ENCODE results near the gene SGK1. TPM values are rescaled to one million over a fixed set of nuclear protein-coding genes. Genes with fewer than 3 reads are reported as not detected.

The SGK1 gene
- total RNA-seq, 1 donor from 2014 or later: 91.0 TPM

DNA sequence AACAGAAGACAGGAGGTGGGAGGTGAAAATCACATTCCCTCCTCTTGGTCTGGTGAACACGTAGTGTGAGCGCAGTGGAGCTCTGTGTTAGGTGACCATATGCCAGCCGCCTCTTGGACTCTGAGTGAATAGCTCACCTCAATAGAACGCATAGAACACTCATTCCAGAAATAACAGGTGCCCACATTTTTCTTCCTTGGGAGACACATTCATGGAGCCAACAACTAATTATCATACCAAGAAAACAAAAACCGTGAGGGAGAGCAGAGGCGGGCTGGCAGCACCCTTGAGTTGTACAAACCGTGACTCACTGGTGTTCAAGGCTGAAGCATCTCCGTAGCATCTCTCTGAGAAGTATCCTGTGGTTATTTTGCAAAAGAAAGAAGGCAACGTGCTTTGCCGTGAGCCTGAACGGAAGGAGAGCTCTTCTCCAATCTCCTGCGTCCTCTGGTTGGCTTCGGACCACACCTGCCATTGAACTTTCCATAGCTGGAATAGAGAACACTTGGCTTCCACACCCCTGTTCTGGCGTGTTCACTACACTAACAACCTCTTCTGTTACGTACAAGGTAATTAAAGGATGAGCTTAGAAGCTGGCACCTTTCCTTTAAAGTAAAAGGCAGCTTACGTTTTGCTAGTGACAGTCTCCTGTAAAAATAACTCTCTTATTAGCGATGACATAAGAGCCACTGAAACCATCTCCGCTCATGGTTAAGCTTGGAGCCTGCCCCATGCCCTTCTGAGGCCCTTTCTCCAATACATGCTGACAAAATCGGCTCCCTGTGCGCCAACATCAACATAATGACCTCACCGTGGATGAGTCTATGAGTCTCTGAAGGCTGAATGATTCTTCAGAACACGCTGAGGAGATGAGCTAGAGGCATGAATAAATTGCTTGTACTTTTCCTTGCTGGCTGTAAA is 30.2 kb upstream of the SGK1 start:
- peaks cover 27% of the 10 kb centered on the region for H3K4me1 Mint-ChIP-seq (ENCODE audit: low read depth)
- H3K4me3 Mint-ChIP-seq (ENCODE audit: unreplicated experiment): no peak overlapping the region
- peak overlapping the region; percentile 81 for H3K27ac Mint-ChIP-seq (ENCODE audit: unreplicated experiment)
- H3K9me3 Mint-ChIP-seq (ENCODE audit: low read depth): no peaks in the 10 kb centered on the region
- H3K36me3 Mint-ChIP-seq (ENCODE audit: low read depth): peaks cover under 1% of the 10 kb centered on the region
- no peaks in the 10 kb centered on the region for H3K27me3 Mint-ChIP-seq (ENCODE audit: low read depth)
- DNase-seq (ENCODE audit: low spot score): no peak
- TF ChIP-seq CTCF (IDR thresholded peaks at IDR 0.05): no peak

DNA sequence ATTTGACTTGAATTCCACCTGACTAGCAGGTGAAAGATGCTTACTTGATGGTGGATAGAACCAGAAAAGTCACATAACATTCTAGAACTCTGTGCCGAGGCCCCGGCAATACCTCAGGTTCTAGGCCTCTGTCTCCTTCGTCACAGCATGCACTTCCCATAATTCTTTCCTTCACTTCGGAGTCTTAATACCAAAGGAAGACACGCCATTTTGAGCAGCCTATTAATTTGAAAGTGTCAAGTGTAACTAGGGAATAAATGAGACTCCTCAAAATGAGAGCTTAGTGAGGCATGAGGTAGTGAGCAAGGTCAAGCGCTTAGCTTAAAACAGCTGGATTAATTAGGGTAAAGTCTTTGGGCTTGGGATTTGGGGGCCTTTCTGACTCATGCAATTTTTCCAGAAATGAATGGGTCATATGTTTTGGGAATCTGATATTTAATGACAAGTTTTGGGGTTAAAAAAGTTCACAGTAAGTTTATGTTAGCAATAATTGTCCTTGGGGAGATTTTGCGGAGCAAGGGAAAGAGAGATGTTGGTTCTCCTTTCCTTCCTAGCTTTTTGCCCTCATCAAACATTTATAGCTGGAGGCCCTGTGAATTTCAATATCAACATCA is 29.1 kb upstream of the SGK1 start:
- H3K27ac Mint-ChIP-seq (ENCODE audit: unreplicated experiment): no peak overlapping the region
- no peaks in the 10 kb centered on the region for H3K9me3 Mint-ChIP-seq (ENCODE audit: low read depth)
- no peak for TF ChIP-seq CTCF (IDR thresholded peaks at IDR 0.05)
- H3K4me1 Mint-ChIP-seq (ENCODE audit: low read depth): peaks cover 17% of the 10 kb centered on the region
- no peaks in the 10 kb centered on the region for H3K27me3 Mint-ChIP-seq (ENCODE audit: low read depth)
- no peak overlapping the region for H3K4me3 Mint-ChIP-seq (ENCODE audit: unreplicated experiment)
- peaks cover 2% of the 10 kb centered on the region for H3K36me3 Mint-ChIP-seq (ENCODE audit: low read depth)
- no peak for DNase-seq (ENCODE audit: low spot score)

- Mint-ChIP-seq H3K27me3 (ENCODE audit: low read depth) (no peaks in the 10 kb centered on the region), H3K9me3 (ENCODE audit: low read depth) (no peaks in the 10 kb centered on the region), H3K4me3 (ENCODE audit: unreplicated experiment) (no peak overlapping the region), H3K27ac (ENCODE audit: unreplicated experiment) (no peak overlapping the region), H3K36me3 (ENCODE audit: low read depth) (peaks cover 2% of the 10 kb centered on the region), H3K4me1 (ENCODE audit: low read depth) (peaks cover 15% of the 10 kb centered on the region)
- DNase-seq (ENCODE audit: low spot score): no peak
- TF ChIP-seq CTCF (IDR thresholded peaks at IDR 0.05): no peak
Measured at GRCh38 chr6:134345789-134346188, 27.9 kb upstream of the SGK1 start.

DNA sequence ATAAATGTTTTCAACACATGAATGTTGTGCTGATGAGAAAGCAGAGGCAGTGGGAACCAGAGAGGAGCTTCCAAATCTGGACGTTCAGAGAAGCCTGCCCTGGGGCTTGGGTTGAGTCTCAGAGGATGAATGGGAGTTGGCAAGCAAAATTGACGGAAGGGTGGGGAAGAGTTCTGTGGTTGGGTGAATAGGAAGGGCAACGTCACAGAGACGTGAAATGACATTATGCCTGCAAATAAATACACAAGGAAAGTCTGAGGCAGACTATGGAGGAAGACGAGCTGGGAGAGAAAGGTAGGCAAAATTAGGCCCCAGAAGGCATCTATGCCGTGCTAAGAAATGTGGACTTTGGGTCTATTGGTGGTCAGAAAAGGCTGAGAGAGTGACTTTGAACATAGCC is 25.2 kb upstream of the SGK1 start:
- no peak overlapping the region for H3K4me3 Mint-ChIP-seq (ENCODE audit: unreplicated experiment)
- no peak for TF ChIP-seq CTCF (IDR thresholded peaks at IDR 0.05)
- H3K27me3 Mint-ChIP-seq (ENCODE audit: low read depth): no peaks in the 10 kb centered on the region

GRCh38 chr6:134341999-134342567 is 24.2 kb upstream of the SGK1 start:
- H3K36me3 Mint-ChIP-seq (ENCODE audit: low read depth): peaks cover 2% of the 10 kb centered on the region
- no peaks in the 10 kb centered on the region for H3K27me3 Mint-ChIP-seq (ENCODE audit: low read depth)
- H3K9me3 Mint-ChIP-seq (ENCODE audit: low read depth): no peaks in the 10 kb centered on the region
- no peak overlapping the region for H3K4me3 Mint-ChIP-seq (ENCODE audit: unreplicated experiment)
- H3K4me1 Mint-ChIP-seq (ENCODE audit: low read depth): no peaks in the 10 kb centered on the region
- DNase-seq (ENCODE audit: low spot score): no peak
- no peak for TF ChIP-seq CTCF (IDR thresholded peaks at IDR 0.05)
- no peak overlapping the region for H3K27ac Mint-ChIP-seq (ENCODE audit: unreplicated experiment)

More for the DNA sequence above, 25.2 kb upstream of the SGK1 start:
- Mint-ChIP-seq H3K36me3 (ENCODE audit: low read depth) (peaks cover 2% of the 10 kb centered on the region), H3K27ac (ENCODE audit: unreplicated experiment) (no peak overlapping the region), H3K9me3 (ENCODE audit: low read depth) (no peaks in the 10 kb centered on the region), H3K4me1 (ENCODE audit: low read depth) (peaks cover 4% of the 10 kb centered on the region)
- DNase-seq (ENCODE audit: low spot score): no peak
